Measurements from ENCODE around the gene HES7.

The HES7 gene

DNA sequence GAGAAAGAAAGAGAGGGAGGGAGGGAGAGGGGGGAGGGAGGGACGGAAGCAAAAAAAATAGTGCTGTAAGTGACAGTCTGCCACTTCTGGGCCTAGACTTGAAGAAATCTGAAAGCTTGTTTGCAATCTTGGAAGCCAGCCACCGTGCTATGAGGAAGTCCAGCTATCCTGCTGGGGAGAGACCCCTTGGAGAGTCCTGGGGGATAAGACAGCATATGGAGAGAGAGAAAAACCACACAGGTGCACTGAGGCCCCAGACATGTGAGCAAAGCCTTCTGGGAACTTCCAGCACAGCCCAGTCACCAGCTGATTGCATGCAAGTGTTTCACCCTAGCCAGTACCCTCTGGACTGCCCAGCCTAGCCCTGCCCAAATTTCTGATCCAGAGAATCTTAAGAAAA is 23.8 kb downstream of the HES7 start:
- no peak for DNase-seq (ENCODE audit: low read depth)
- TF ChIP-seq, protein P1, sequence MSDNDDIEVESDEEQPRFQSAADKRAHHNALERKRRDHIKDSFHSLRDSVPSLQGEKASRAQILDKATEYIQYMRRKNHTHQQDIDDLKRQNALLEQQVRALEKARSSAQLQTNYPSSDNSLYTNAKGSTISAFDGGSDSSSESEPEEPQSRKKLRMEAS (IDR thresholded peaks at IDR 0.05; ENCODE audit: low read depth, low read length), result no peak
- no peak for TF ChIP-seq MYC (IDR thresholded peaks at IDR 0.05; ENCODE audit: low read depth, low read length)
- TF ChIP-seq, protein P2, sequence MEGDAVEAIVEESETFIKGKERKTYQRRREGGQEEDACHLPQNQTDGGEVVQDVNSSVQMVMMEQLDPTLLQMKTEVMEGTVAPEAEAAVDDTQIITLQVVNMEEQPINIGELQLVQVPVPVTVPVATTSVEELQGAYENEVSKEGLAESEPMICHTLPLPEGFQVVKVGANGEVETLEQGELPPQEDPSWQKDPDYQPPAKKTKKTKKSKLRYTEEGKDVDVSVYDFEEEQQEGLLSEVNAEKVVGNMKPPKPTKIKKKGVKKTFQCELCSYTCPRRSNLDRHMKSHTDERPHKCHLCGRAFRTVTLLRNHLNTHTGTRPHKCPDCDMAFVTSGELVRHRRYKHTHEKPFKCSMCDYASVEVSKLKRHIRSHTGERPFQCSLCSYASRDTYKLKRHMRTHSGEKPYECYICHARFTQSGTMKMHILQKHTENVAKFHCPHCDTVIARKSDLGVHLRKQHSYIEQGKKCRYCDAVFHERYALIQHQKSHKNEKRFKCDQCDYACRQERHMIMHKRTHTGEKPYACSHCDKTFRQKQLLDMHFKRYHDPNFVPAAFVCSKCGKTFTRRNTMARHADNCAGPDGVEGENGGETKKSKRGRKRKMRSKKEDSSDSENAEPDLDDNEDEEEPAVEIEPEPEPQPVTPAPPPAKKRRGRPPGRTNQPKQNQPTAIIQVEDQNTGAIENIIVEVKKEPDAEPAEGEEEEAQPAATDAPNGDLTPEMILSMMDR (IDR thresholded peaks at IDR 0.05; ENCODE audit: low read depth, low read length), result no peak
- TF ChIP-seq POLR2A (IDR thresholded peaks at IDR 0.05; ENCODE audit: extremely low read depth, insufficient read length), result no peak
- H3K4me3 ChIP-seq (ENCODE audit: low read depth, low read length), result no peak overlapping the region

DNA sequence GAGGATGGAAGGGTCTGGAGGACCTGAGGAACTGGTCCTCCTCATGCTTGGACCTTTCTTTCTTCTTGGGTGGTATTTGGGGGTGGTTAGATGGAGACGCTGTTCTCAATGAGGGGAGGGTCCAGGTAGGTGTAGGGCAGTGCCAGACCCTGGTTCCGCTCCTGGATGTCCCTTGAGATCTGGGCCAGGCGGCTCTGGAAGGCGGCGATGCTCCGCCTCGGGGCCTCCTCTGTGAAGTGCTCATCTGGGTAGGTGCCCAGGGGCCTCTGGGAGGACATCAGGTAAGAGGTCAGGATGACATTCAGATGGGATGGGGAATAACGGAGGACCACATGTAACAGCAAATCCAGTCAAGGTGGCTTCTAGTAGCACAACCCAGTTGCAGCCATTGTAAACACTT is 27.4 kb downstream of the HES7 start:
- no peak for DNase-seq (ENCODE audit: low read depth)
- TF ChIP-seq, protein P1 (IDR thresholded peaks at IDR 0.05; ENCODE audit: low read depth, low read length), result no peak
- TF ChIP-seq MYC (IDR thresholded peaks at IDR 0.05; ENCODE audit: low read depth, low read length), result no peak
- TF ChIP-seq, protein P2 (IDR thresholded peaks at IDR 0.05; ENCODE audit: low read depth, low read length), result no peak
- TF ChIP-seq POLR2A (IDR thresholded peaks at IDR 0.05; ENCODE audit: extremely low read depth, insufficient read length), result no peak
- H3K4me3 ChIP-seq (ENCODE audit: low read depth, low read length), result no peak overlapping the region

DNA sequence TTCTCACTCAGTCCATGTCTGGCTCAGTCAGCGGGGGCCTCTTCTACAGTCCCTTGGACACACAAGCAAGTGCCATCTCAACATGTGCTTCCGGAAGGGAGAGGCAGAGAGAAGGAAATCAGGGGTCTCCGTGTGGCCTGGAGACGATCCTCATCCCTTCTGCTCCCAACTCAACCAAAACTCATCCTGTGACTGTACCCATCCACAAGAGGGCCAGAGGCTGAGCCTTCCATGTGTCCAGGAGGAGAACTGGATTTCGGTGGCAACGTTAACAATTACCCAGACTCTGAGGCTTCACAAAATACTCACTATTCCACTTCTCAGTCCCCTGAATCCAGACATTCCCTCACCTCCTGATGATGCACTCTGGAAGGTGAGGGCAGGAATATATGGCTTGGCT is 28.5 kb downstream of the HES7 start:
- TF ChIP-seq MYC (IDR thresholded peaks at IDR 0.05; ENCODE audit: low read depth, low read length) (no peak), POLR2A (IDR thresholded peaks at IDR 0.05; ENCODE audit: extremely low read depth, insufficient read length) (no peak)
- TF ChIP-seq, protein P1 (IDR thresholded peaks at IDR 0.05; ENCODE audit: low read depth, low read length), result no peak
- TF ChIP-seq, protein P2 (IDR thresholded peaks at IDR 0.05; ENCODE audit: low read depth, low read length), result no peak
- no peak overlapping the region for H3K4me3 ChIP-seq (ENCODE audit: low read depth, low read length)
- DNase-seq (ENCODE audit: low read depth), result no peak

DNA sequence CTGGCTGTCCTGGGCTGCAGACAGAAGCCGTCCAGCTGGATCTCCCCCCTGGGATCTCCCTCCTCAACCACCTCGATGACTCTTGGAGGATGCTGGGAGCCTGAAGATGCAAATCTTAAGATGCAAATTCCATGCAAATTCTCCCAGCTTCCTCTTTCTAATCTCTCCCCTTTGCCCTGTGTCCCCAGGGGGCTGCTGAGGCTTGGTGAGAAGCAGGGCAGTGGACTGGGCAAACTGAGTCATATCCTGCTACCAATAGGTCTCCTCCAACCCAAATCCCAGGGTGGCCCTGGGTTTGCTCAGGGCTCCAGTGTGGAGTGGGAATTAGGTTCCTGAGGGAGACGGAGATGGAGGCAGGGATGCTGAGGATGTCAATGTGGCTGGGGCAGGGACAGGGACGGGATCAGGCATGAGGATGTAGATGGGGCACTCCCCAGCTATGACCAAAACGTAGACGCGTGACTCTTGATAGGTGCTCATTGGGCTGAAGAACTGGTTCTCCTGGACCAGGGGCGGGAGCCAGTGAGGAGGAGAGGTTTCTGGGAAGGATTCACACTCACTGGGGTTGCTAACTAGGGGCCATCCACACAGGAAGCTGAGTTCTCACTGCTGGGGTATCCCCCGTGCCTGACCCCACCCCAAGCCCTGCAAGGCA is 32.7 kb downstream of the HES7 start:
- peak; percentile 83 for DNase-seq (ENCODE audit: low read depth)
- H3K4me3 ChIP-seq (ENCODE audit: low read depth, low read length), result no peak overlapping the region
- TF ChIP-seq, protein P1 (IDR thresholded peaks at IDR 0.05; ENCODE audit: low read depth, low read length), result no peak
- TF ChIP-seq, protein P2 (IDR thresholded peaks at IDR 0.05; ENCODE audit: low read depth, low read length), result no peak
- TF ChIP-seq POLR2A (IDR thresholded peaks at IDR 0.05; ENCODE audit: extremely low read depth, insufficient read length) (no peak), MYC (IDR thresholded peaks at IDR 0.05; ENCODE audit: low read depth, low read length) (no peak)

DNA sequence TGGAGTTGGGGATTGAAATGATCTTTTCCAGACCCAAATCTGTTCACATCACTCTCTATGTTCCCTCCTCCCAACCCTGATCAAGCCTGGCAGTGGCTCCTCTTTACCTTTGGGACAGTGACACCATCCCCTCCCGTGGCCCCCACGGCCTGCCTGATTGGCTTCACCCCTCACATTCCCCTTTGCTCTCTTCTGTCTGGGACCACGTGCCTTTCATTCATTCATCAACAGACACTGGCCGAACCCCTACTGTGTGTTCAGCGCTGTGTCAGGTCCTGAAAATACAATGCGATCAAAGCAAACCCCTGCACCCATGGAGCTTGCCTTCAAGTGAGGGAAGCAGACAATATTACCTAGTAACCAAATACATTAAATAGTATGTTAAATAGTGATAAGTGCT is 34.2 kb downstream of the HES7 start:
- no peak for TF ChIP-seq MYC (IDR thresholded peaks at IDR 0.05; ENCODE audit: low read depth, low read length)
- no peak for TF ChIP-seq POLR2A (IDR thresholded peaks at IDR 0.05; ENCODE audit: extremely low read depth, insufficient read length)
- TF ChIP-seq, protein P1 (IDR thresholded peaks at IDR 0.05; ENCODE audit: low read depth, low read length), result no peak
- TF ChIP-seq, protein P2 (IDR thresholded peaks at IDR 0.05; ENCODE audit: low read depth, low read length), result no peak
- H3K4me3 ChIP-seq (ENCODE audit: low read depth, low read length), result no peak overlapping the region
- no peak for DNase-seq (ENCODE audit: low read depth)
